Breast epithelium (tissue), 4 donors: Measurements from ENCODE around the gene COMT. TPM values are rescaled to one million over a fixed set of nuclear protein-coding genes. Genes with fewer than 3 reads are reported as not detected.

Source experiments
- DNase-seq, 2 donors: peaks; one replicate each; pipeline ENCODE4 v3.0.0-alpha.2; 2019; ENCODE audit warnings: low spot score in 2 of 2
- H3K27ac ChIP-seq, 2 donors: fragments of 200-600 bp; sonication (generic) in 1 of 2; one replicate each; pipeline ENCODE4 v1.5.1; 2016 to 2019; ENCODE audit warnings: mild to moderate bottlenecking in 1 of 2
- H3K27me3 ChIP-seq, 2 donors: fragments of 200-600 bp; sonication (generic) in 1 of 2; one replicate each; pipeline versions ENCODE4 v1.5.1 to v1.6.0; 2017 to 2019; ENCODE audit warnings: control low read depth in 1 of 2, mild to moderate bottlenecking in 1 of 2
- H3K36me3 ChIP-seq: fragments of 200-600 bp; one replicate; pipeline ENCODE4 v1.5.1; 2019
- H3K4me1 ChIP-seq, 2 donors: fragments of 200-600 bp; sonication (generic); one replicate each; pipeline ENCODE4 v1.5.1; 2016 to 2019; ENCODE audit warnings: control low read depth in 1 of 2
- H3K4me3 ChIP-seq, 3 donors: fragments of 200-600 bp; sonication (generic); 1 replicate in 2 of 3; 2 replicates in 1 of 3; pipeline ENCODE4 v1.5.1; 2016 to 2019; ENCODE audit warnings: mild to moderate bottlenecking in 3 of 3, moderate library complexity in 2 of 3
- H3K9me3 ChIP-seq, 2 donors: fragments of 200-600 bp; sonication (generic) in 1 of 2; one replicate each; pipeline ENCODE4 v1.5.1; 2016 to 2019; ENCODE audit warnings: control low read depth in 1 of 2
- CTCF ChIP-seq, 3 donors: fragments of 450-650 bp; IDR thresholded peaks; one replicate each; pipeline ENCODE4 v1.5.1; 2016 to 2017; ENCODE audit warnings: antibody characterized with exemption in 3 of 3, mild to moderate bottlenecking in 3 of 3, moderate library complexity in 3 of 3
- POLR2A ChIP-seq: fragments of 450-650 bp; IDR thresholded peaks from one replicate; pipeline ENCODE4 v1.6.1; 2016; ENCODE audit warnings: antibody characterized with exemption, mild to moderate bottlenecking, moderate library complexity
- POLR2AphosphoS5 ChIP-seq, 3 donors: sonication (generic); formaldehyde crosslinking; IDR thresholded peaks; one replicate each; pipeline ENCODE4 v1.6.1; 2017; ENCODE audit warnings: antibody characterized with exemption in 3 of 3
- intact Hi-C: fragments of 100-400 bp; cut with DNase I; formaldehyde crosslinking; loops from one replicate; pipeline ENCODE4 v1.15.1; 2023; ENCODE audit warnings: low total_unique reads
- total RNA-seq, 3 donors: library from RNA; depleted of rRNA; stranded (reverse); fragments of >200 nt; gene quantifications; one replicate each; pipeline ENCODE4 v1.1.0, GENCODE V29; 2016

The COMT gene
- total RNA-seq, 3 donors from 2014 or later = 136 to 198 (median 196) TPM

- no peak for TF ChIP-seq CTCF (IDR thresholded peaks at IDR 0.05)
- no peaks in the 10 kb centered on the region for H3K36me3 ChIP-seq
- intact Hi-C loops = loop anchor here (5.0 kb wide), 1 partner anchor 42 kb away; no protein-coding TSS in a partner anchor
- no peak for DNase-seq
- H3K4me3 ChIP-seq = no peak overlapping the region
- H3K4me1 ChIP-seq = no peaks in the 10 kb centered on the region
- no peaks in the 10 kb centered on the region for H3K27me3 ChIP-seq
- H3K27ac ChIP-seq = peak overlapping the region in 1 of 2 donors; percentile 40
- no peaks in the 10 kb centered on the region for H3K9me3 ChIP-seq
Measured at GRCh38 chr22:19970031-19970478, 28.5 kb downstream of the COMT start.

- DNase-seq = peak in 1 of 2 donors; percentile 70
- H3K9me3 ChIP-seq = no peaks in the 10 kb centered on the region
- no peak overlapping the region for H3K4me3 ChIP-seq
- no peaks in the 10 kb centered on the region for H3K4me1 ChIP-seq
- TF ChIP-seq POLR2A (no peak), CTCF (IDR thresholded peaks at IDR 0.05) (peak; percentile 69 to 86 (median 69)), POLR2AphosphoS5 (IDR thresholded peaks at IDR 0.05) (no peak)
- no peaks in the 10 kb centered on the region for H3K36me3 ChIP-seq
- H3K27me3 ChIP-seq = no peaks in the 10 kb centered on the region
- intact Hi-C loops = loop anchor here (5.0 kb wide), 1 partner anchor 42 kb away; no protein-coding TSS in a partner anchor
- peak overlapping the region in 1 of 2 donors; percentile 40 for H3K27ac ChIP-seq
Measured at GRCh38 chr22:19970479-19971275, 29.1 kb downstream of the COMT start.

GRCh38 chr22:19971276-19972124 lies 29.9 kb downstream of the COMT start:
- TF ChIP-seq POLR2A = no peak
- TF ChIP-seq POLR2AphosphoS5 (IDR thresholded peaks at IDR 0.05) = no peak
- no peak for TF ChIP-seq CTCF (IDR thresholded peaks at IDR 0.05)
- Histone ChIP-seq H3K27me3 (no peaks in the 10 kb centered on the region), H3K36me3 (no peaks in the 10 kb centered on the region), H3K4me3 (no peak overlapping the region), H3K27ac (no peak overlapping the region), H3K9me3 (no peaks in the 10 kb centered on the region), H3K4me1 (no peaks in the 10 kb centered on the region)
- intact Hi-C loops = loop anchor here (5.0 kb wide), 1 partner anchor 41 kb away; no protein-coding TSS in a partner anchor
- DNase-seq = no peak

- TF ChIP-seq CTCF (IDR thresholded peaks at IDR 0.05) = no peak
- no peak for TF ChIP-seq POLR2AphosphoS5 (IDR thresholded peaks at IDR 0.05)
- no peak for TF ChIP-seq POLR2A
- Histone ChIP-seq H3K4me3 (no peak overlapping the region), H3K27ac (no peak overlapping the region), H3K4me1 (no peaks in the 10 kb centered on the region), H3K36me3 (no peaks in the 10 kb centered on the region), H3K9me3 (no peaks in the 10 kb centered on the region), H3K27me3 (no peaks in the 10 kb centered on the region)
- DNase-seq = no peak
- intact Hi-C loops = loop anchor here (5.0 kb wide), 1 partner anchor 40 kb away; no protein-coding TSS in a partner anchor
Measured at GRCh38 chr22:19972251-19972650, 30.7 kb downstream of the COMT start.
